CD4-positive, alpha-beta T cell (primary cell): ENCODE results near the gene CASP7. TPM values are rescaled to one million over a fixed set of nuclear protein-coding genes. Genes with fewer than 3 reads are reported as not detected.

Experiments used
- ATAC-seq: fragments of 200-7000 bp; cut with Tn5 transposase; one replicate; pipeline ENCODE4 v1.10.0; 2022; ENCODE audit warnings: mild to moderate bottlenecking; ENCODE audit not compliant: poor library complexity
- CTCF ChIA-PET: fragments of 350-600 bp; sonication (Branson Sonifier 250); formaldehyde crosslinking; loops from one replicate; lab custom pipeline; 2021; ENCODE audit warnings: antibody characterized with exemption, inconsistent platforms; lab: Charles Lee
- POLR2A ChIA-PET: fragments of 350-600 bp; sonication (Branson Sonifier 250); formaldehyde crosslinking; loops from one replicate; lab custom pipeline; 2021; ENCODE audit warnings: antibody characterized with exemption, inconsistent platforms; lab: Charles Lee
- DNase-seq, 14 experiments: peaks; one replicate each; pipeline ENCODE4 v3.0.0-alpha.2; 2013 to 2020; ENCODE audit warnings: mixed read lengths in 2 of 14
- H3K27ac ChIP-seq, 2 donors: one replicate each; pipeline versions ENCODE4 v1.5.1 to v1.7.0; 2013; ENCODE audit warnings: low read length in 2 of 2, low read depth in 1 of 2, mild to moderate bottlenecking in 1 of 2
- H3K27me3 ChIP-seq, 2 experiments: 1 replicate in 1 of 2; 2 replicates in 1 of 2; pipeline versions ENCODE4 v1.6.1 to v1.7.0; 2013; ENCODE audit warnings: low read length in 2 of 2, control low read depth in 1 of 2, mild to moderate bottlenecking in 1 of 2, moderate library complexity in 1 of 2; ENCODE audit not compliant: insufficient read depth in 2 of 2, control insufficient read depth in 1 of 2
- H3K36me3 ChIP-seq: one replicate; pipeline ENCODE4 v1.6.1; 2013; ENCODE audit warnings: low read length, control low read depth; ENCODE audit not compliant: insufficient read depth
- H3K4me1 ChIP-seq: one replicate; pipeline ENCODE4 v1.6.1; 2013; ENCODE audit warnings: low read length, control low read depth; ENCODE audit not compliant: insufficient read depth
- H3K4me3 ChIP-seq: one replicate; pipeline ENCODE4 v1.5.1; 2013; ENCODE audit warnings: mild to moderate bottlenecking, low read length, moderate library complexity
- H3K9me3 ChIP-seq, 2 experiments: 1 replicate in 1 of 2; 2 replicates in 1 of 2; pipeline versions ENCODE4 v1.6.1 to v1.7.0; 2013; ENCODE audit warnings: low read length in 2 of 2, mild to moderate bottlenecking in 2 of 2, control low read depth in 1 of 2, moderate library complexity in 1 of 2; ENCODE audit not compliant: control insufficient read depth in 1 of 2, insufficient read depth in 1 of 2
- H3K27ac Mint-ChIP-seq: one replicate; pipeline ENCODE4 v1.8.0; 2020; ENCODE audit warnings: mixed read lengths
- H3K27me3 Mint-ChIP-seq: one replicate; pipeline ENCODE4 v1.8.0; 2021; ENCODE audit warnings: mixed read lengths
- H3K36me3 Mint-ChIP-seq: one replicate; pipeline ENCODE4 v1.8.0; 2021; ENCODE audit warnings: low read depth, mixed read lengths
- H3K4me1 Mint-ChIP-seq: one replicate; pipeline ENCODE4 v1.8.0; 2021; ENCODE audit warnings: low read depth, mixed read lengths
- H3K4me3 Mint-ChIP-seq: one replicate; pipeline ENCODE4 v1.8.0; 2020; ENCODE audit warnings: mild to moderate bottlenecking, mixed read lengths
- H3K9me3 Mint-ChIP-seq: one replicate; pipeline ENCODE4 v1.8.0; 2020; ENCODE audit warnings: mixed read lengths
- intact Hi-C, 2 experiments: fragments of 100-400 bp; cut with DNase I in 1 of 2; cut with micrococcal nuclease in 1 of 2; formaldehyde crosslinking; loops; one replicate each; pipeline versions ENCODE4 v1.15.1 to v1.9.0; 2023 to 2025; cut with DNase I, micrococcal nuclease
- total RNA-seq, 174 experiments: library from RNA in 2 of 174; stranded (reverse) in 2 of 174; gene quantifications; one replicate each; pipeline ENCODE4 v1.2.3 and lab custom pipeline; 2021 to 2026
- TF ChIP-seq, protein P1 (sequence below): fragments of 200-600 bp; IDR thresholded peaks from one replicate; pipeline ENCODE4 v1.8.0; 2022; ENCODE audit warnings: antibody characterized with exemption, mild to moderate bottlenecking

The CASP7 gene
- total RNA-seq, 2 experiments from 2014 or later = 8.5 to 8.6 TPM

DNA sequence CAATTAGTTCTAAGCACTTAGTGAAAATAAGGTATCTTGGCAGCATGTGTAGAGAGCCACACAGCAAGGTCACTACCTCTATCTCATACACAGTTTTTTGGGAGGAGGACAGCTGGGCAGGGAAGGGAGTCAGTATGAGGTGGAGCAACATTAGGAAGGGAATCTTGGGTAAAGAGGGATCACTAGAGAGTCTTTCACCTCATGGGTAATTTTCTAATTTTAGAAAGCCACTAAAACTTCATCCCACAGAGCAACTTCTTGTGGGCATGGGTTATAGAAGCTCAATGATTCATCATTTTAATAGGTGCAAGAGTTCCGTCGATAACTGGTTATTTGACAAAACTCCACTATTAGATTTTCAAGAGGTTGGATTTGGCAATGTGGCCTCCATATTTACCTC, 18.4 kb upstream of the CASP7 start:
- H3K36me3 ChIP-seq = no peaks in the 10 kb centered on the region
- H3K9me3 ChIP-seq = no peaks in the 10 kb centered on the region
- no peak overlapping the region for H3K4me3 ChIP-seq
- TF ChIP-seq, protein P1, sequence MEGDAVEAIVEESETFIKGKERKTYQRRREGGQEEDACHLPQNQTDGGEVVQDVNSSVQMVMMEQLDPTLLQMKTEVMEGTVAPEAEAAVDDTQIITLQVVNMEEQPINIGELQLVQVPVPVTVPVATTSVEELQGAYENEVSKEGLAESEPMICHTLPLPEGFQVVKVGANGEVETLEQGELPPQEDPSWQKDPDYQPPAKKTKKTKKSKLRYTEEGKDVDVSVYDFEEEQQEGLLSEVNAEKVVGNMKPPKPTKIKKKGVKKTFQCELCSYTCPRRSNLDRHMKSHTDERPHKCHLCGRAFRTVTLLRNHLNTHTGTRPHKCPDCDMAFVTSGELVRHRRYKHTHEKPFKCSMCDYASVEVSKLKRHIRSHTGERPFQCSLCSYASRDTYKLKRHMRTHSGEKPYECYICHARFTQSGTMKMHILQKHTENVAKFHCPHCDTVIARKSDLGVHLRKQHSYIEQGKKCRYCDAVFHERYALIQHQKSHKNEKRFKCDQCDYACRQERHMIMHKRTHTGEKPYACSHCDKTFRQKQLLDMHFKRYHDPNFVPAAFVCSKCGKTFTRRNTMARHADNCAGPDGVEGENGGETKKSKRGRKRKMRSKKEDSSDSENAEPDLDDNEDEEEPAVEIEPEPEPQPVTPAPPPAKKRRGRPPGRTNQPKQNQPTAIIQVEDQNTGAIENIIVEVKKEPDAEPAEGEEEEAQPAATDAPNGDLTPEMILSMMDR = no peak
- Mint-ChIP-seq H3K36me3 (no peaks in the 10 kb centered on the region), H3K27me3 (peaks cover 15% of the 10 kb centered on the region), H3K4me1 (no peaks in the 10 kb centered on the region), H3K27ac (no peak overlapping the region), H3K4me3 (no peak overlapping the region), H3K9me3 (no peaks in the 10 kb centered on the region)
- intact Hi-C loops = no loop called here
- DNase-seq (no peak), ATAC-seq (no peak)
- no peaks in the 10 kb centered on the region for H3K27me3 ChIP-seq
- H3K27ac ChIP-seq = no peak overlapping the region
- H3K4me1 ChIP-seq = no peaks in the 10 kb centered on the region
- CTCF ChIA-PET = no interaction called here
- POLR2A ChIA-PET = no interaction called here

DNA sequence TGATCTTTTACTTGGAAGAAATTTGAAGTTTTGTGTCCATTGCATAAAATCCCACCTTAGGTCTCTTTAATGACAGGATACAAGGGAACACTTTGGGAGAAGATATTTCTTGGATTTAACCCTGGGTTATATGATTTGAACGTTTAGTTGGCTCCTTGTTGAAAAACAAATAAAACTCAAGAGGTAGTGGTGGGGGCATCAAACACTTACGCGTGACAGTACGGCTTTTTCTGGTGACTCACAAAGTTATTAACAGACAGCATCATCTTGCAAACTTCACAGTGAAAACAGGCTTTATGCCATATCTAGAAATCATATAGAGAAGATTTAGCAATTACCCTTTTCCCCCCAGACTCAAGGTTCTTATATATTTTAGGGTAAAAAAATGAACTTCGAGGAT, 16.6 kb upstream of the CASP7 start:
- Mint-ChIP-seq H3K27me3 (peaks cover 11% of the 10 kb centered on the region), H3K4me1 (no peaks in the 10 kb centered on the region), H3K9me3 (no peaks in the 10 kb centered on the region), H3K36me3 (no peaks in the 10 kb centered on the region), H3K4me3 (no peak overlapping the region), H3K27ac (no peak overlapping the region)
- POLR2A ChIA-PET = no interaction called here
- Histone ChIP-seq H3K27ac (no peak overlapping the region), H3K9me3 (no peaks in the 10 kb centered on the region), H3K27me3 (no peaks in the 10 kb centered on the region), H3K4me1 (no peaks in the 10 kb centered on the region), H3K4me3 (no peak overlapping the region), H3K36me3 (no peaks in the 10 kb centered on the region)
- ATAC-seq = no peak
- TF ChIP-seq, protein P1 = no peak
- no peak for DNase-seq
- intact Hi-C loops = no loop called here
- CTCF ChIA-PET = no interaction called here

GRCh38 chr10:113663908-113664307, 15.8 kb upstream of the CASP7 start, which contains the start of gene NRAP:
TSS of gene NRAP (minus strand) at chr10:113664041. CDS start at chr10:113663882, 159 bp downstream.
- no peak within 1 kb of the TSS for H3K27ac Mint-ChIP-seq

More at GRCh38 chr10:113663908-113664307, 15.8 kb upstream of the CASP7 start, which contains the start of gene NRAP:
- ATAC-seq (no peak), DNase-seq (no peak)
- intact Hi-C loops = no loop called here
- H3K9me3 Mint-ChIP-seq = no peaks in the 10 kb centered on the region
- ChIA-PET CTCF (no interaction called here), POLR2A (no interaction called here)
- no peak within 1 kb of the TSS for H3K27ac ChIP-seq
- TF ChIP-seq, protein P1 = no peak
- H3K27me3 ChIP-seq = no peaks in the 10 kb centered on the region
- no peaks in the 10 kb centered on the region for H3K36me3 ChIP-seq
- H3K4me3 Mint-ChIP-seq = no peak within 1 kb of the TSS
- no peaks in the 10 kb centered on the region for H3K4me1 ChIP-seq
- no peaks in the 10 kb centered on the region for H3K36me3 Mint-ChIP-seq
- no peaks in the 10 kb centered on the region for H3K4me1 Mint-ChIP-seq
- H3K4me3 ChIP-seq = no peak within 1 kb of the TSS
- H3K9me3 ChIP-seq = no peaks in the 10 kb centered on the region
- H3K27me3 Mint-ChIP-seq = peaks cover 11% of the 10 kb centered on the region
